Loucy (cell line): ENCODE results near the gene NOX4.

ENCODE experiments used
- H2AFZ ChIP-seq: fragments of 200-600 bp; sonication (generic); 2 replicates; pipeline ENCODE4 v1.6.0; 2016; ENCODE audit warnings: antibody characterized with exemption, mild to moderate bottlenecking, low read length, moderate library complexity
- H3F3A ChIP-seq: fragments of 200-600 bp; 2 replicates; pipeline ENCODE4 v1.6.0; 2016; ENCODE audit warnings: antibody characterized with exemption, low read depth, mild to moderate bottlenecking
- H3K27me3 ChIP-seq: fragments of 200-600 bp; sonication (generic); 2 replicates; pipeline ENCODE4 v1.6.1; 2014; ENCODE audit warnings: low read length, mild to moderate bottlenecking; ENCODE audit not compliant: insufficient read depth, poor library complexity, severe bottlenecking
- H3K36me3 ChIP-seq: fragments of 200-600 bp; sonication (generic); 2 replicates; pipeline ENCODE4 v1.6.1; 2016; ENCODE audit warnings: low read length; ENCODE audit not compliant: insufficient read depth
- H3K4me1 ChIP-seq: fragments of 200-600 bp; sonication (generic); 2 replicates; pipeline ENCODE4 v1.5.1; 2014; ENCODE audit warnings: low read length, mild to moderate bottlenecking; ENCODE audit not compliant: insufficient read depth, poor library complexity, severe bottlenecking
- H3K4me2 ChIP-seq: fragments of 200-600 bp; sonication (generic); 2 replicates; pipeline ENCODE4 v1.6.0; 2014; ENCODE audit warnings: antibody characterized with exemption, low read length, low read depth, mild to moderate bottlenecking; ENCODE audit not compliant: poor library complexity, severe bottlenecking
- H3K4me3 ChIP-seq: fragments of 200-600 bp; sonication (generic); 2 replicates; pipeline ENCODE4 v1.5.1; 2014; ENCODE audit warnings: low read length, mild to moderate bottlenecking, mixed read lengths; ENCODE audit not compliant: poor library complexity, severe bottlenecking
- H3K79me2 ChIP-seq: fragments of 200-600 bp; sonication (generic); 2 replicates; pipeline ENCODE4 v1.6.1; 2014; ENCODE audit warnings: low read length; ENCODE audit not compliant: insufficient read depth
- H3K9ac ChIP-seq: fragments of 200-600 bp; sonication (generic); 2 replicates; pipeline ENCODE4 v1.6.0; 2014; ENCODE audit warnings: mild to moderate bottlenecking, low read depth, low read length, moderate library complexity; ENCODE audit not compliant: poor library complexity, severe bottlenecking
- H3K9me2 ChIP-seq: fragments of 200-600 bp; sonication (generic); replicated peaks from 2 replicates; pipeline ENCODE4 v1.6.1; 2016; ENCODE audit warnings: low read depth, low read length, mixed read lengths
- H3K9me3 ChIP-seq: fragments of 200-600 bp; sonication (generic); 2 replicates; pipeline ENCODE4 v1.6.1; 2014; ENCODE audit warnings: mild to moderate bottlenecking, antibody characterized with exemption, low read length, low read depth; ENCODE audit not compliant: insufficient read depth
- H4K20me1 ChIP-seq: fragments of 200-600 bp; sonication (generic); 2 replicates; pipeline ENCODE4 v1.6.0; 2014; ENCODE audit warnings: antibody characterized with exemption, low read length, mild to moderate bottlenecking; ENCODE audit not compliant: insufficient read depth, poor library complexity, severe bottlenecking
- CTCF ChIP-seq: fragments of 200-600 bp; sonication (generic); conservative IDR thresholded peaks from 2 replicates; pipeline ENCODE4 v1.5.1; 2014; ENCODE audit warnings: mild to moderate bottlenecking, antibody characterized with exemption, low read length
- EZH2phosphoT487 ChIP-seq: fragments of 200-600 bp; IDR thresholded peaks from 2 replicates; pipeline ENCODE4 v1.6.1; 2018; ENCODE audit warnings: antibody characterized with exemption, mild to moderate bottlenecking, moderate library complexity, borderline replicate concordance

The NOX4 gene

GRCh38 chr11:89441606-89442005 is 49.6 kb downstream of the NOX4 start:
- TF ChIP-seq EZH2phosphoT487 (no peak), CTCF (no peak)
- H3K9me3 ChIP-seq = no peaks in the 10 kb centered on the region
- no peaks in the 10 kb centered on the region for H3K27me3 ChIP-seq
- H3K4me3 ChIP-seq = no peak overlapping the region
- H3K9ac ChIP-seq = no peak overlapping the region
- H4K20me1 ChIP-seq = no peaks in the 10 kb centered on the region
- no peak overlapping the region for H3K4me2 ChIP-seq
- H3K79me2 ChIP-seq = no peaks in the 10 kb centered on the region
- H3K36me3 ChIP-seq = no peaks in the 10 kb centered on the region
- no peaks in the 10 kb centered on the region for H3F3A ChIP-seq
- H3K4me1 ChIP-seq = no peaks in the 10 kb centered on the region
- no peak overlapping the region for H2AFZ ChIP-seq
- H3K9me2 ChIP-seq = 0 out of 2 replicates have a peak, but pooled peaks cover 3% of the 10 kb centered on the region

- TF ChIP-seq EZH2phosphoT487 = no peak
- no peak for TF ChIP-seq CTCF
- Histone ChIP-seq H3K27me3 (no peaks in the 10 kb centered on the region), H4K20me1 (no peaks in the 10 kb centered on the region), H2AFZ (no peak overlapping the region), H3K4me3 (no peak overlapping the region), H3K79me2 (no peaks in the 10 kb centered on the region), H3K4me2 (no peak overlapping the region), H3K9me3 (no peaks in the 10 kb centered on the region), H3K9ac (no peak overlapping the region), H3F3A (no peaks in the 10 kb centered on the region), H3K36me3 (no peaks in the 10 kb centered on the region), H3K9me2 (0 out of 2 replicates have a peak, but pooled peaks cover 3% of the 10 kb centered on the region), H3K4me1 (no peaks in the 10 kb centered on the region)
Observed at GRCh38 chr11:89437317-89437716, 53.9 kb downstream of the NOX4 start.

GRCh38 chr11:89436071-89436470 is 55.1 kb downstream of the NOX4 start:
- Histone ChIP-seq H3K36me3 (no peaks in the 10 kb centered on the region), H3K79me2 (no peaks in the 10 kb centered on the region), H3K4me2 (no peak overlapping the region), H3K9ac (no peak overlapping the region), H3K4me3 (no peak overlapping the region), H4K20me1 (no peaks in the 10 kb centered on the region), H3K9me3 (no peaks in the 10 kb centered on the region), H3K27me3 (no peaks in the 10 kb centered on the region), H3K4me1 (no peaks in the 10 kb centered on the region), H2AFZ (no peak overlapping the region), H3K9me2 (0 out of 2 replicates have a peak, but pooled peaks cover 3% of the 10 kb centered on the region), H3F3A (no peaks in the 10 kb centered on the region)
- no peak for TF ChIP-seq CTCF
- no peak for TF ChIP-seq EZH2phosphoT487
